ENCODE measurements around the gene SAP30BP. TPM values are rescaled to one million over a fixed set of nuclear protein-coding genes. Genes with fewer than 3 reads are reported as not detected.

The SAP30BP gene
- total and polyA plus RNA-seq, 10 of the 15 experiments (the other 5 are each of a cell fraction or from before 2014, with no cell fraction given): 57.9 to 166 (median 94.5) TPM

- Histone ChIP-seq H3K36me3 (ENCODE audit: control insufficient read depth in 2 of 2, insufficient read depth in 2 of 2, low read length in 1 of 2) (peaks cover 3 to 14% of the 10 kb centered on the region in 2 experiments; a peak in 3 of 4 replicates), H3K27ac (ENCODE audit: control insufficient read depth, insufficient read depth) (no peak overlapping the region; the same call in 1 of the 2 replicates), H3K27me3 (replicated peaks in 1 of 2; ENCODE audit: control insufficient read depth in 2 of 2, insufficient read depth in 2 of 2, low read length in 1 of 2) (no peaks in the 10 kb centered on the region), H3K79me2 (ENCODE audit: control insufficient read depth, insufficient read depth, low read length) (no peaks in the 10 kb centered on the region), H3K4me1 (ENCODE audit: control insufficient read depth, insufficient read depth, low read length) (peaks cover 14% of the 10 kb centered on the region), H4K20me1 (ENCODE audit: control insufficient read depth, insufficient read depth) (no peaks in the 10 kb centered on the region), H3K4me3 (no peak overlapping the region), H2AFZ (ENCODE audit: control insufficient read depth, low read depth, low read length) (no peak overlapping the region), H3K4me2 (ENCODE audit: control insufficient read depth, insufficient read depth) (no peak overlapping the region), H3K9ac (ENCODE audit: control insufficient read depth, insufficient read depth, low read length) (no peak overlapping the region), H3K9me3 (replicated peaks; ENCODE audit: control insufficient read depth, insufficient read depth, low read length) (no peaks in the 10 kb centered on the region)
- TF ChIP-seq MLLT1 (IDR thresholded peaks at IDR 0.05): peak; percentile 5; the same call in 1 of the 2 replicates
- TF ChIP-seq BHLHE40 (IDR thresholded peaks at IDR 0.05; ENCODE audit: borderline replicate concordance in 1 of 2, low read depth in 2 of 2, low read length in 1 of 2): no peak
- 85% methylated on average over 6 of the region's 6 CpGs for WGBS (ENCODE audit: insufficient coverage, insufficient replicate concordance, low lambda C conversion rate, missing lambda C conversion rate)
- ATAC-seq (no peak), FAIRE-seq (no peak), DNase-seq (ENCODE audit: low read depth, low spot score) (no peak)
- intact Hi-C loops (cut with micrococcal nuclease; ENCODE audit: unreplicated experiment) (no loop called here), in situ Hi-C loops (cut with MboI) (no loop called here)
- ChIA-PET POLR2A (interaction anchor here (0.6 to 2.1 kb wide), 8 partner anchors 8 to 438 kb away, joined by 3 to 12 read pairs (median 4); partner anchors contain the start of genes RECQL5 and SMIM5), CTCF (interaction anchor here (0.9 to 19.5 kb wide), 12 partner anchors 8 to 118 kb away, joined by 3 to 349 read pairs (median 6); partner anchors contain the start of genes GALK1, RECQL5, SAP30BP and SMIM5), RAD21 (ENCODE audit: unreplicated experiment) (interaction anchor here (0.8 to 4.3 kb wide), 11 partner anchors 10 to 162 kb away, joined by 3 to 33 read pairs (median 3); partner anchors contain the start of gene SMIM5), SMC1A (ENCODE audit: uncharacterized antibody, unreplicated experiment) (interaction anchor here (0.7 to 4.5 kb wide), 11 partner anchors 8 to 901 kb away, joined by 3 to 28 read pairs (median 4); partner anchors contain the start of genes RECQL5, SAP30BP and SMIM5)
- BruUV-seq (replicated peaks): TSS peak; percentile 88
Observed at GRCh38 chr17:75646638-75646992, 20.5 kb upstream of the SAP30BP start.

GRCh38 chr17:75647061-75647460 lies 20.1 kb upstream of the SAP30BP start:
- ChIA-PET RAD21 (ENCODE audit: unreplicated experiment) (interaction anchor here (1.2 to 4.3 kb wide), 3 partner anchors 10 to 101 kb away, joined by 3 to 33 read pairs (median 6); partner anchors contain the start of gene SMIM5), CTCF (interaction anchor here (0.9 to 19.5 kb wide), 8 partner anchors 14 to 118 kb away, joined by 3 to 349 read pairs (median 10); partner anchors contain the start of genes GALK1 and SMIM5), POLR2A (no interaction called here), SMC1A (ENCODE audit: uncharacterized antibody, unreplicated experiment) (interaction anchor here (0.9 to 4.5 kb wide), 7 partner anchors 8 to 115 kb away, joined by 3 to 28 read pairs (median 10); partner anchors contain the start of genes RECQL5, SAP30BP and SMIM5)
- 80% methylated on average over 7 of the region's 7 CpGs for WGBS (ENCODE audit: insufficient coverage, insufficient replicate concordance, low lambda C conversion rate, missing lambda C conversion rate)
- intact Hi-C loops (cut with micrococcal nuclease; ENCODE audit: unreplicated experiment): no loop called here
- H3K79me2 ChIP-seq (ENCODE audit: control insufficient read depth, insufficient read depth, low read length): no peaks in the 10 kb centered on the region
- H3K4me2 ChIP-seq (ENCODE audit: control insufficient read depth, insufficient read depth): no peak overlapping the region
- TF ChIP-seq LARP7 (IDR thresholded peaks at IDR 0.05) (no peak), JUNB (IDR thresholded peaks at IDR 0.05) (no peak), PAX8 (IDR thresholded peaks at IDR 0.05) (no peak), SIN3A (IDR thresholded peaks at IDR 0.05; ENCODE audit: low read depth, low read length) (no peak), BMI1 (IDR thresholded peaks at IDR 0.05; ENCODE audit: borderline replicate concordance) (no peak), CHD2 (IDR thresholded peaks at IDR 0.05; ENCODE audit: borderline replicate concordance, low read depth, low read length) (no peak), NFXL1 (IDR thresholded peaks at IDR 0.05; ENCODE audit: borderline replicate concordance) (no peak), HSF1 (IDR thresholded peaks at IDR 0.05; ENCODE audit: low read depth, low read length) (no peak), CTCF (IDR thresholded peaks at IDR 0.05 in 2 of 3, conservative IDR thresholded peaks at IDR 0.05 in 1 of 3; ENCODE audit: control insufficient read depth in 2 of 3, extremely low read depth in 1 of 3, insufficient read depth in 1 of 3, low read depth in 3 of 3, low read length in 3 of 3) (no peak), YY1 (IDR thresholded peaks at IDR 0.05; ENCODE audit: low read depth, low read length) (no peak)
- no peak overlapping the region for H2AFZ ChIP-seq (ENCODE audit: control insufficient read depth, low read depth, low read length)
- BruUV-seq (replicated peaks): no TSS peak
- no peak for FAIRE-seq
- no peak overlapping the region for H3K4me3 ChIP-seq
- in situ Hi-C loops (cut with MboI): no loop called here
- no peak for ATAC-seq
- no peak for DNase-seq (ENCODE audit: low read depth, low spot score)
- no peaks in the 10 kb centered on the region for H3K27me3 ChIP-seq (replicated peaks in 1 of 2; ENCODE audit: control insufficient read depth in 2 of 2, insufficient read depth in 2 of 2, low read length in 1 of 2)
- H3K9ac ChIP-seq (ENCODE audit: control insufficient read depth, insufficient read depth, low read length): no peak overlapping the region
- H3K9me3 ChIP-seq (replicated peaks; ENCODE audit: control insufficient read depth, insufficient read depth, low read length): no peaks in the 10 kb centered on the region
- H3K27ac ChIP-seq (ENCODE audit: control insufficient read depth, insufficient read depth): no peak overlapping the region
- H3K4me1 ChIP-seq (ENCODE audit: control insufficient read depth, insufficient read depth, low read length): peaks cover 14% of the 10 kb centered on the region
- H3K36me3 ChIP-seq (ENCODE audit: control insufficient read depth in 2 of 2, insufficient read depth in 2 of 2, low read length in 1 of 2): peaks cover 3 to 14% of the 10 kb centered on the region in 2 experiments; a peak in 3 of 4 replicates
- H4K20me1 ChIP-seq (ENCODE audit: control insufficient read depth, insufficient read depth): no peaks in the 10 kb centered on the region
